SJSA1 (cell line): Measurements from ENCODE around the gene APH1A. TPM values are rescaled to one million over a fixed set of nuclear protein-coding genes. Genes with fewer than 3 reads are reported as not detected.
"Not testable (repeated sequence)": the region's sequence is repeated elsewhere in the genome, so short reads cannot be mapped to it uniquely, and the experiment has no call there.

Source experiments
- DNase-seq, 2 experiments: peaks; one replicate each; pipeline ENCODE4 v3.0.0-alpha.2; 2015 to 2020; ENCODE audit warnings: low spot score in 2 of 2, low read depth in 1 of 2
- H3K27ac ChIP-seq: fragments of 250-450 bp; sonication (Bioruptor Pico); 2 replicates; pipeline ENCODE4 v1.5.1; 2020; ENCODE audit warnings: mild to moderate bottlenecking, moderate library complexity
- H3K27me3 ChIP-seq: fragments of 250-450 bp; sonication (Bioruptor Pico); replicated peaks from 2 replicates; pipeline ENCODE4 v1.5.1; 2020; ENCODE audit warnings: mild to moderate bottlenecking, moderate library complexity
- H3K36me3 ChIP-seq: fragments of 250-450 bp; sonication (Bioruptor Pico); 2 replicates; pipeline ENCODE4 v1.5.1; 2020; ENCODE audit warnings: mild to moderate bottlenecking
- H3K4me1 ChIP-seq: fragments of 250-450 bp; sonication (Bioruptor Pico); replicated peaks from 2 replicates; pipeline ENCODE4 v1.6.1; 2021; ENCODE audit warnings: mild to moderate bottlenecking
- H3K4me3 ChIP-seq: fragments of 250-450 bp; sonication (Bioruptor Pico); 2 replicates; pipeline ENCODE4 v1.5.1; 2020; ENCODE audit warnings: mild to moderate bottlenecking
- H3K9me3 ChIP-seq: fragments of 250-450 bp; sonication (Bioruptor Pico); replicated peaks from 2 replicates; pipeline ENCODE4 v1.5.1; 2020; ENCODE audit warnings: mild to moderate bottlenecking
- total RNA-seq: library from RNA; depleted of rRNA; stranded (reverse); fragments of >200 nt; shearing (Covaris generic); gene quantifications from 2 replicates; pipeline ENCODE4 v1.2.3, GENCODE V29; 2014; rRNA removed

APH1A gene
- total RNA-seq, 1 experiment from 2014 or later = 113 TPM

GRCh38 chr1:150234566-150235293, 34.1 kb downstream of the APH1A start:
- Histone ChIP-seq H3K27ac (peak overlapping the region; percentile 72), H3K27me3 (no peaks in the 10 kb centered on the region), H3K36me3 (peaks cover 32% of the 10 kb centered on the region), H3K4me1 (peaks cover 13% of the 10 kb centered on the region), H3K4me3 (peak overlapping the region; percentile 90), H3K9me3 (no peaks in the 10 kb centered on the region)
- peak; percentile 81 to 82 for DNase-seq

DNA sequence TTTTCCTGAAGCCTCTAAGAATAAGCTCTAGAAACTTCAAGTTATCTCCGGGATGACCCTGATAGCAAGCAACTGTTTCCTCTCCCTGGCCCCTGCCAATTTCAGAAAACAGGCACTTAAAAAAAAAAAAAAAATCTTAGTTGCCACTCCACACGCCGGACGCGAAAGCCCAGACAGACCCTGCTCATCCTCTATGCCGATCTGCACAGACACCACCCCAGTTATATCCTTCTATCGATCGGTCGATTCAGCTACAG, 34.6 kb downstream of the APH1A start:
- no peaks in the 10 kb centered on the region for H3K9me3 ChIP-seq
- H3K27ac ChIP-seq = peak overlapping the region; percentile 72
- peak overlapping the region; percentile 90 for H3K4me3 ChIP-seq
- no peak for DNase-seq
- H3K4me1 ChIP-seq = peaks cover 13% of the 10 kb centered on the region
- H3K36me3 ChIP-seq = peaks cover 37% of the 10 kb centered on the region
- H3K27me3 ChIP-seq = no peaks in the 10 kb centered on the region

DNA sequence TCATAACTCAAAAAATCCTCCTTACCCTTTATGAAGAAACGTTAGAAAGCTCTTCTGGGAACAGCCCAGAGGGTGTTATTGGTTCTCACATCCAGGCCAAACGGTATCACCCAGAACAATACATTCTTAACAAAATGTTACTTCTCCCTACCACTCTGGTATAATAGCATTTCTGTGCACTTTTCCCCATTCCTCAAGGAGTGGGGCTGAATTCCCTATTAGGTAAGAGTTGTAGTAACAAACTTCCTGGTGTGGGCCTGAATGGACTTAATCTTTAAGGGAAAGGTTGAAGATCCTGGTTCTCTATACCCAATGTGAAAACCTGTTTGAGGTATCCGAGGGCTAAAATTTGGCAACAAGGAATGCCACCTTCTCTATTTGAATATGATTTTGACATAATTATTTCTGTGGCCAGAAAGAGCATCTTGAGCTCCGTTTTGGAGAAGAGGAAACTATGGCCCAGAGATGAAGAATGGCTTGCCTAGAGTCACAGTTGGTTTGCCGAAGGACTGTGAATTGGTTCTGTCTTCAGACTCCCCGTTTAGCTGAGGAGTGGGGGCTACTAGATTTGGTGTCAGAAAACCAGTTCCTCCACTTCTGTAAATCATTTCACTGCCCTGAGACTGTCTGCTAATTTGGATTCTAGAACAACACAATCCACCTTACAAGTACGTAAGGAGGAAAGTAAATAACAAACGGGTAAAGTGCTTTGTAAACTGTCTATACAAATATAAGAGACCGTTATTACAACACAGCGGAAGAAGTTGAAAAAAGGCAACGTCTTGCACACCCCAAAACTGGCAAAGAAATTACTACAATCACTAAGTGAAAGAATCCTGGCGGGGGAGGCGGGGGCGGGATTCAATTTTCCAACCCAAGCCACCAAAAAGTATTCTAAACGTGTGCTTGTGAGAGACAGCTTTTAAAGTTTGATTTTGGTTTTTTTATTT, 35.2 kb downstream of the APH1A start:
- H3K27me3 ChIP-seq = no peaks in the 10 kb centered on the region
- DNase-seq = peak in 1 of 2 experiments; percentile 27
- H3K36me3 ChIP-seq = peaks cover 41% of the 10 kb centered on the region
- peak overlapping the region; percentile 72 for H3K27ac ChIP-seq
- no peaks in the 10 kb centered on the region for H3K9me3 ChIP-seq
- H3K4me1 ChIP-seq = peaks cover 13% of the 10 kb centered on the region
- peak overlapping the region; percentile 90 for H3K4me3 ChIP-seq

DNA sequence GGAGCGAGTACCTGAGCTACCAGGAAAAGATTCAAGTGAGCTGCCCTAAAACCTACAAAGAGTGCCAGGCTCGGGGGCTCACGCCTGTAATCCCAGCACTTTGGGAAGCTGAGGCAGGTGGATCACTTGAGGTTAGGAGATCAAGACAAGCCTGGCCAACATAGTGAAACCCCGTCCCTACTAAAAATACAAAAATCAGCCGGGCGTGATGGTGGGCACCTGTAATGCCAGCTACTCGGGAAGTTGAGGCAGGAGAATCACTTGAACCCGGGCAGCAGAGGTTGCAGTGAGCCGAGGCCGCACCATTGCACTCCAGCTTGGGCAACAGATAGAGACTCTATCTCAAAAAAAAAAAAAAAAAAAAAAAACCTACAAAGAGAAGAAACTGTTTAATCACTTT, 35.9 kb downstream of the APH1A start:
- not testable (repeated sequence) for H3K4me3 ChIP-seq, H3K27ac ChIP-seq, H3K9me3 ChIP-seq, H3K27me3 ChIP-seq
- H3K36me3 ChIP-seq = peaks cover 48% of the 10 kb centered on the region
- H3K4me1 ChIP-seq = peaks cover 13% of the 10 kb centered on the region
- peak in 1 of 2 experiments; percentile 9 for DNase-seq

DNA sequence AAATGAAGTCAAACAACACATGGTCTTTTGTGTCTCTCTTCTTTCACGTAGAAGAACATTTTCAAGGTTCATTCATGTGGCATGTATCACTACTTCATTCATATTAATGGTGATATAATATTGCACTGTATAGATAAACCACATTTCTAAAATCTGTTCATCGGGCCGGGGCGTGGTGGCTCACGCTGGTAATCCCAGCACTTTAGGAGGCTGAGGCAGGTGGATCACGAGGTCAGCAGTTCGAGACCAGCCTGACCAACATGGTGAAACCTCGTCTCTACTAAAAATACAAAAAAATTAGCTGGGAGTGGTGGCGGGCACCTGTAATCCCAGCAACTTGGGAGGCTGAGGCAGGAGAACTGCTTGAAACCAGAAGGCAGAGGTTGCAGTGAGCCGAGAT, 40.6 kb downstream of the APH1A start:
- not testable (repeated sequence) for H3K27me3 ChIP-seq, H3K9me3 ChIP-seq, DNase-seq, H3K4me3 ChIP-seq, H3K27ac ChIP-seq, H3K4me1 ChIP-seq
- H3K36me3 ChIP-seq = peaks cover 77% of the 10 kb centered on the region

- Histone ChIP-seq H3K4me3 (no peak overlapping the region), H3K36me3 (peaks cover 82% of the 10 kb centered on the region), H3K9me3 (no peaks in the 10 kb centered on the region), H3K27me3 (no peaks in the 10 kb centered on the region), H3K4me1 (no peaks in the 10 kb centered on the region), H3K27ac (no peak overlapping the region)
- DNase-seq = no peak
These were observed 41.6 kb downstream of the APH1A start for GRCh38 chr1:150227228-150227627.

GRCh38 chr1:150226486-150226885, 42.3 kb downstream of the APH1A start:
- DNase-seq = no peak
- H3K27ac ChIP-seq = no peak overlapping the region
- no peaks in the 10 kb centered on the region for H3K9me3 ChIP-seq
- peaks cover 84% of the 10 kb centered on the region for H3K36me3 ChIP-seq
- H3K4me3 ChIP-seq = no peak overlapping the region
- H3K4me1 ChIP-seq = no peaks in the 10 kb centered on the region
- no peaks in the 10 kb centered on the region for H3K27me3 ChIP-seq

- Histone ChIP-seq H3K4me1 (no peaks in the 10 kb centered on the region), H3K36me3 (peaks cover 82% of the 10 kb centered on the region), H3K27ac (no peak overlapping the region), H3K4me3 (no peak overlapping the region), H3K9me3 (no peaks in the 10 kb centered on the region), H3K27me3 (no peaks in the 10 kb centered on the region)
- no peak for DNase-seq
These were observed 43.3 kb downstream of the APH1A start for GRCh38 chr1:150225546-150225945.

GRCh38 chr1:150224983-150225382, 43.8 kb downstream of the APH1A start:
- H3K9me3 ChIP-seq = no peaks in the 10 kb centered on the region
- no peak overlapping the region for H3K27ac ChIP-seq
- H3K27me3 ChIP-seq = no peaks in the 10 kb centered on the region
- peaks cover 82% of the 10 kb centered on the region for H3K36me3 ChIP-seq
- H3K4me3 ChIP-seq = no peak overlapping the region
- no peaks in the 10 kb centered on the region for H3K4me1 ChIP-seq
- DNase-seq = no peak

DNA sequence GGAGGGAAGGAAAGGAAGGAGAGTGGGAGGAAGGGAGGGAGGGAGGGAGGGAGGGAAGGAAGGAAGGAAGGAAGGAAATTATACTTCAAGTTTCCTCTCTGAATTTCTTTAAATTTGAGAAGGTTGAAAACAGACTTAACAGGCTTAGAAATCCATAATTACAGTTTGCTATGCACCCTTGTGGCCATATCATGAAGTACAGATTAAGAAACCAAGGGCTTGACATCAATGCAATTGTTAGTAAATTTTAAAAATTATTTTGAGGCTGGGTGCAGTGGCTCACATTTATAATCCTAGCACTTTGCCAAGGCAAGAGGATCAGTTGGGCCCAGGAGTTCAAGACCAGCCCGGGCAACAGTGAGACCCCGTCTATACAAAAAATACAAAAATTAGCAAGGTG, 47.3 kb downstream of the APH1A start:
- H3K27me3 ChIP-seq = no peaks in the 10 kb centered on the region
- no peaks in the 10 kb centered on the region for H3K9me3 ChIP-seq
- H3K27ac ChIP-seq = no peak overlapping the region
- H3K4me3 ChIP-seq = no peak overlapping the region
- peaks cover 60% of the 10 kb centered on the region for H3K36me3 ChIP-seq
- DNase-seq = no peak
- no peaks in the 10 kb centered on the region for H3K4me1 ChIP-seq

DNA sequence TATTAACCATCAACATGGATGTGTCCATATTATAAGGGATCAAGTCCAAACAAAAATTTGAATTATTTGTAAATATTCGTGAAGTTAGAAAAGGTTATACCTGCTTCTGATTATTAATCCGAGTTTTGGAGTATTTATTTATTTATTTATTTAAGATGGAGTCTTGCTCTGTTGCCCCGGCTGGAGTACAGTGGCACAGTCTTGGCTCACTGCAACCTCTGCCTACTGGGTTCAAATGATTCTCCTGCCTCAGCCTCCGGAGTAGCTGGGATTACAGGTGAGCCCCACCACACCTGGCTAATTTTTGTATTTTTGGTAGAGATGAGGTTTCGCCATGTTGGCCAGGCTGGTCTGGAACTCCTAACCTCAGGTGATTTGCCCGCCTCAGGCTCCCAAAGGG, 53.0 kb downstream of the APH1A start:
- DNase-seq, H3K9me3 ChIP-seq: not testable (repeated sequence)
- peaks cover 16% of the 10 kb centered on the region for H3K36me3 ChIP-seq

More for the DNA sequence above, 53.0 kb downstream of the APH1A start:
- H3K4me1 ChIP-seq = peaks cover 12% of the 10 kb centered on the region
- H3K27ac ChIP-seq, H3K27me3 ChIP-seq, H3K4me3 ChIP-seq: not testable (repeated sequence)

Other genes starting within 250 kb of the APH1A start
- gene VPS45, start 201.2 kb downstream of the APH1A start, total RNA-seq = 52.6 and 54.8 TPM in 2 replicates
- 76.2 and 90.1 TPM in 2 replicates for gene PLEKHO1, start 119.1 kb downstream of the APH1A start, total RNA-seq
- gene ANP32E, start 32.9 kb downstream of the APH1A start, total RNA-seq = 95.3 and 103 TPM in 2 replicates
- gene CA14, start 11.2 kb downstream of the APH1A start, total RNA-seq = not detected in 2 replicates
- gene C1orf54, start 3.8 kb upstream of the APH1A start, total RNA-seq = 0.21 TPM in 1 of 2 replicates, not detected in the other
- 5.9 and 6.1 TPM in 2 replicates for gene CIART, start 13.5 kb upstream of the APH1A start, total RNA-seq
- gene MRPS21, start 24.8 kb upstream of the APH1A start, total RNA-seq = 45.5 and 60.0 TPM in 2 replicates
- 40.2 and 49.6 TPM in 2 replicates for gene PRPF3, start 52.5 kb upstream of the APH1A start, total RNA-seq
- gene RPRD2, start 95.1 kb upstream of the APH1A start, total RNA-seq = 3.9 and 9.9 TPM in 2 replicates
- gene TARS2, start 218.4 kb upstream of the APH1A start, total RNA-seq = 8.7 and 13.3 TPM in 2 replicates
- gene ECM1, start 239.1 kb upstream of the APH1A start, total RNA-seq = 22.7 and 43.4 TPM in 2 replicates
- gene FALEC, start 246.7 kb upstream of the APH1A start, total RNA-seq = not detected in 2 replicates